Measurements from ENCODE around the gene CNOT10.
A peak's percentile ranks its signal among the peaks of the same experiment; 100 is the strongest.
"Not testable (repeated sequence)": the region's sequence is repeated elsewhere in the genome, so short reads cannot be mapped to it uniquely, and the experiment has no call there.

The CNOT10 gene

DNA sequence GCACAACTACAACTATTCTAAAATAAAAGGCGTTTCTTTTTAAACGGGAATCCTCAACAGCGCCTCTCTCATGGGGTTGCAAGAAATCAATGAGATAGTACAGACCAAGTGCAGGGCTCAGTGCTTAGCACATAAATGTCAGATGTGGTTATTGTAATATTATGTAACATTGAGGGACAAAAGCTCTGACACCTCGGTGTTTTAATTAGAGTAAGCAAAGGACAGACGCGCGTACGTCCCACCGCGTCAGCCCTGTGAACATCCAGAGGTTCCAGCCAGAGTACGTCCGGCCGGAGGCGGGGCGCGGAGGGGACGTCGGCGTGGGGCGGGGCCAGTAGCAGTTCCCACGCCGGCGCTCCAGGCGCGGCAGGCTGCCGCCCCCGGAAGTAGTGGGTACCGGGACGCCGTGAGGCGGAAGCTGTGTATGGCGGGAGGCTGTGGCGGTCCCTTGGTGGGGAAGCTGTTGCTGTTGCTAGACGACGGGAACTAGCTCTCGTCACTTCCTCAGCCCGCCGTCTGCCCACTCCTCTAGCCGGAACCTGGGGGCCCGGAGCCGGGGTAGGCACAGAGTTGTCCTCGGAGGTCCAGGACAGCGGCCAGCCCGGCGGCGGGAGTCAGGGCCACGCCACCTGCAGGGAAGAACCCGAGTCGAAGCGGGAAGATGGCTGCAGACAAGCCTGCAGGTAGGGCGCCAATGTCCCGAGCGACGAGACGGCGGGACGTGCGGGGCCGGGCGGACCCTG is at the start of gene CNOT10:
Gene CNOT10, plus strand, starts transcription at position 389 of the 743 bp plus-strand sequence. Its CDS starts 273 bp downstream, at position 662.
- TF ChIP-seq CTCF (IDR thresholded peaks at IDR 0.05; ENCODE audit: low read depth, low read length) = no peak
- peak; percentile 90 to 95 for DNase-seq (ENCODE audit: low read depth in 2 of 2)
- H3K4me3 ChIP-seq (replicated peaks in 1 of 2; ENCODE audit: low read depth in 2 of 2, low read length in 2 of 2) = peak within 1 kb of the TSS; percentile 93 to 98

DNA sequence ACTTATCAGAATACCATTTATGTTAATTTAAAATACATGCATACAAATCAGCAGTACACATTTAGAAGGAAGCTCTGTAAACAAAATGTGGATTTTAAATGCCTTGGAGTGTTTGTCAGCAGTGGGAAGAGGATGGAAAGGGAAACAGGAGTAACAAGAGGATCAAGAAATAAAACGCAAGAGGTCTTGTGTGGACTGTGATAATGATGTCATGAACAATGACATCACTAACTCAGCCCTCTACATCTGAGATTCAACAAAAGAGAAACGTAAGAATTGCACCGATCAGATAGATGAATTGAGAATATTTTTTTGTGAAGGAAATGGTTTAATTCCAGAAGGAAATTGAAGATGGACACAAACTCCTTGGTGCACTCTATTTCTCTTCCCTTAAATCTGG is 44.0 kb upstream of the CNOT10 start:
- no peak for TF ChIP-seq CTCF (IDR thresholded peaks at IDR 0.05; ENCODE audit: low read depth, low read length)
- H3K4me3 ChIP-seq (replicated peaks in 1 of 2; ENCODE audit: low read depth in 2 of 2, low read length in 2 of 2) = no peak overlapping the region
- no peak for DNase-seq (ENCODE audit: low read depth in 2 of 2)

- H3K4me3 ChIP-seq (replicated peaks in 1 of 2; ENCODE audit: low read depth in 2 of 2, low read length in 2 of 2) = no peak overlapping the region
- DNase-seq (ENCODE audit: low read depth in 2 of 2) = peak; percentile 5 to 14
- TF ChIP-seq CTCF (IDR thresholded peaks at IDR 0.05; ENCODE audit: low read depth, low read length) = no peak
These were observed 43.6 kb upstream of the CNOT10 start for GRCh38 chr3:32641356-32641755.

DNA sequence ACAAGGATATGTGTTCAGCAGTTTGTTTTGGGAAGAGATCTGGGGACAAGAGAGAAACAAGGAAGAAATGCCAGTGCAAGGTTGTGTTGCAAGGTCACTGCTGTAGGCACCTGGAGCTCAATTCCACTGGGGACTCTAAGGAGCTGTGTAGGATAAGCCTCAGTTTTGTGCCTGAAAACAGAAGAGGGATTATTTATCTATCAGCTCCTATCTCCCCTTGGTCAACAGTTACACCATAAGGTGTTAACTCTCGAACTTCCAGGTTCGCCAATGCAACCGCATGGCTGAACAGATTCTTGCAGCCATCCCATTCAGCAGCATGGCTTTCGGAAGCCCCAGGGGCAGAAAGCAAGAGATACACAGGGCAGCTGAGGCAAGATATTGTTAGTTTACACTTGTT is 41.6 kb upstream of the CNOT10 start:
- DNase-seq (ENCODE audit: low read depth in 2 of 2) = no peak
- no peak for TF ChIP-seq CTCF (IDR thresholded peaks at IDR 0.05; ENCODE audit: low read depth, low read length)
- H3K4me3 ChIP-seq (replicated peaks in 1 of 2; ENCODE audit: low read depth in 2 of 2, low read length in 2 of 2) = no peak overlapping the region

GRCh38 chr3:32643816-32644215 is 41.2 kb upstream of the CNOT10 start:
- DNase-seq (ENCODE audit: low read depth in 2 of 2) = no peak
- TF ChIP-seq CTCF (IDR thresholded peaks at IDR 0.05; ENCODE audit: low read depth, low read length) = no peak
- H3K4me3 ChIP-seq (replicated peaks in 1 of 2; ENCODE audit: low read depth in 2 of 2, low read length in 2 of 2) = no peak overlapping the region

GRCh38 chr3:32644380-32644779 is 40.6 kb upstream of the CNOT10 start:
- H3K4me3 ChIP-seq (replicated peaks in 1 of 2; ENCODE audit: low read depth in 2 of 2, low read length in 2 of 2) = no peak overlapping the region
- no peak for DNase-seq (ENCODE audit: low read depth in 2 of 2)
- no peak for TF ChIP-seq CTCF (IDR thresholded peaks at IDR 0.05; ENCODE audit: low read depth, low read length)

- no peak for DNase-seq (ENCODE audit: low read depth in 2 of 2)
- no peak for TF ChIP-seq CTCF (IDR thresholded peaks at IDR 0.05; ENCODE audit: low read depth, low read length)
- H3K4me3 ChIP-seq (replicated peaks in 1 of 2; ENCODE audit: low read depth in 2 of 2, low read length in 2 of 2) = no peak overlapping the region
These were observed 38.2 kb upstream of the CNOT10 start for GRCh38 chr3:32646761-32647160.

DNA sequence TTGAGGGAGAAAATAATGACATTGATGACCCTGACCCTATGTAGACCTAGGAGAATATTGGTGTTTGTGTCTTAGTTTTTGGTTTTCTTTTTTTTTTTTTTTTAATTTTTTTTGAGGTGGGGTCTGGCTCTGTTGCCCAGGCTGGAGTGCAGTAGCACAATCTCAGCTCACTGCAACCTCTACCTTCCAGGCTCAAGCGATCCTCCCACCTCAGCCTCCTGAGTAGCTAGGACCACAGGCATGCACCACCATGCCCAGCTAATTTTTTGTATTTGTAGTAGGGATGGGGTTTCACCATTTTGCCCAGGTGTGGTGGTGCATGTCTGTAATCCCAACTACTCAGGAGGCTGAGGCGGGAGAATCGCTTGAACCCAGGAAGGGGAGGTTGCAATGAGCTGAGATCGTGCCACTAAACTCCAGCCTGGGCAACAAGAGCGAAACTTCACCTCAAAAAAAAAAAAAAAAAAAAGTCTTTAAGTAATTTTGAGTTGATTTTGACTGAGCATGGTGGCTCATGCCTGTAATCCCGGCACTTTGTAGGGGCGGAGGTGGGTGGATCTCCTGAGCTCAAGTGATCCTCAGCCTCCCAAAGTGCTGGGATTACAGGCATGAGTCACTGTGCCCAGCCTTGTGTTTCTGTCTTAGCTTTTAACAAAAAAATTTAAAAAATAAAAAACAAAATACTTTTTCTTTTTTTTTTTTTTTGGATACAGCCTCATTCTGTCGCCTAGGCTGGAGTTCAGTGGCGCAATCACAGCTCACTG is 32.5 kb upstream of the CNOT10 start:
- not testable (repeated sequence) for DNase-seq (ENCODE audit: low read depth in 2 of 2); H3K4me3 ChIP-seq (replicated peaks in 1 of 2; ENCODE audit: low read depth in 2 of 2, low read length in 2 of 2)
